ENCODE measurements around the gene SEC11C. TPM values are rescaled to one million over a fixed set of nuclear protein-coding genes. Genes with fewer than 3 reads are reported as not detected.

The SEC11C gene
- 56.3 and 72.5 TPM in 2 replicates for total RNA-seq

GRCh38 chr18:59139615-59140301, at the start of gene SEC11C:
Gene SEC11C (plus strand): TSS chr18:59139884. CDS start chr18:59139949, 65 bp downstream.

Other genes starting within 250 kb of the SEC11C start
- gene GRP, start 80.3 kb downstream of the SEC11C start, total RNA-seq, result not detected in 2 replicates
- gene RAX, start 133.6 kb downstream of the SEC11C start, total RNA-seq, result not detected in 2 replicates
- not detected in 2 replicates for gene CPLX4, start 178.8 kb downstream of the SEC11C start, total RNA-seq
- gene LMAN1, start 219.4 kb downstream of the SEC11C start, total RNA-seq, result 107 and 165 TPM in 2 replicates